IMR-90 (cell line): ENCODE data around the gene ALK. TPM values are rescaled to one million over a fixed set of nuclear protein-coding genes. Genes with fewer than 3 reads are reported as not detected.

Experiments used
- ATAC-seq: fragments of 200-7000 bp; cut with Tn5 transposase; 2 replicates; pipeline ENCODE4 v1.9.1; 2020; ENCODE audit warnings: low read depth, mild to moderate bottlenecking, moderate library complexity
- BruUV-seq: library from RNA; stranded (reverse); fragments of 400-500 nt; replicated peaks from 2 replicates; lab custom pipeline; 2021; lab: Mats Ljungman, UMichigan
- CTCF ChIA-PET: fragments of 300-600 bp; formaldehyde crosslinking; extraction: SDS; loops from one replicate; lab custom pipeline; 2021; ENCODE audit warnings: antibody characterized with exemption; lab: Yijun Ruan, JAX
- POLR2A ChIA-PET: fragments of 300-600 bp; sonication (Branson Sonifier 250); formaldehyde crosslinking; loops from one replicate; lab custom pipeline; 2022; ENCODE audit warnings: antibody characterized with exemption; ENCODE audit not compliant: unreplicated experiment; lab: Charles Lee
- DNase-seq: peaks from one replicate; pipeline ENCODE4 v3.0.0; 2013
- H2AFZ ChIP-seq: replicated peaks from 2 replicates; pipeline ENCODE3; 2013; ENCODE audit warnings: low read length, mild to moderate bottlenecking; ENCODE audit not compliant: poor library complexity
- H2AK5ac ChIP-seq: 2 replicates; pipeline ENCODE4 v1.6.1; 2013; ENCODE audit warnings: low read depth, low read length, inconsistent platforms
- H2AK9ac ChIP-seq: replicated peaks from 2 replicates; pipeline ENCODE3; 2013; ENCODE audit warnings: mild to moderate bottlenecking, low read depth, low read length, moderate library complexity; ENCODE audit not compliant: poor library complexity
- H2BK120ac ChIP-seq: 2 replicates; pipeline ENCODE4 v1.6.1; 2013; ENCODE audit warnings: low read depth, low read length, inconsistent platforms
- H2BK15ac ChIP-seq: 3 replicates; pipeline ENCODE4 v1.6.1; 2013; ENCODE audit warnings: low read depth, low read length, inconsistent platforms
- H2BK20ac ChIP-seq: 2 replicates; pipeline ENCODE4 v1.6.1; 2013; ENCODE audit warnings: low read depth, mild to moderate bottlenecking, inconsistent platforms, low read length, moderate library complexity
- H2BK5ac ChIP-seq: 2 replicates; pipeline ENCODE4 v1.6.1; 2013; ENCODE audit warnings: mild to moderate bottlenecking, low read depth, low read length, inconsistent platforms; ENCODE audit not compliant: poor library complexity, severe bottlenecking
- H3K14ac ChIP-seq: replicated peaks from 2 replicates; pipeline ENCODE4 v1.6.1; 2013; ENCODE audit warnings: low read depth, low read length, inconsistent platforms
- H3K18ac ChIP-seq: 2 replicates; pipeline ENCODE4 v1.6.1; 2013; ENCODE audit warnings: low read depth, low read length, control low read depth
- H3K23ac ChIP-seq: 2 replicates; pipeline ENCODE4 v1.6.1; 2013; ENCODE audit warnings: low read depth, low read length, inconsistent platforms
- H3K27ac ChIP-seq: 2 replicates; pipeline ENCODE4 v1.5.1; 2013; ENCODE audit warnings: mild to moderate bottlenecking, control low read depth, low read length; ENCODE audit not compliant: insufficient read depth
- H3K27me3 ChIP-seq: 2 replicates; pipeline ENCODE4 v1.6.1; 2013; ENCODE audit warnings: low read length; ENCODE audit not compliant: control insufficient read depth, insufficient read depth
- H3K36me3 ChIP-seq: 2 replicates; pipeline ENCODE4 v1.6.1; 2013; ENCODE audit warnings: low read length, mixed read lengths; ENCODE audit not compliant: control insufficient read depth, insufficient read depth
- H3K4ac ChIP-seq: 2 replicates; pipeline ENCODE4 v1.6.1; 2013; ENCODE audit warnings: low read depth, low read length, inconsistent platforms
- H3K4me1 ChIP-seq: 2 replicates; pipeline ENCODE4 v1.6.1; 2013; ENCODE audit warnings: low read length, mixed read lengths; ENCODE audit not compliant: control insufficient read depth, insufficient read depth
- H3K4me2 ChIP-seq: 2 replicates; pipeline ENCODE4 v1.6.1; 2013; ENCODE audit warnings: low read depth, mild to moderate bottlenecking, control low read depth, low read length, moderate library complexity
- H3K4me3 ChIP-seq: 2 replicates; pipeline ENCODE4 v1.5.1; 2013; ENCODE audit warnings: low read depth, mild to moderate bottlenecking, control low read depth, low read length, moderate library complexity; ENCODE audit not compliant: insufficient read depth
- H3K56ac ChIP-seq: 2 replicates; pipeline ENCODE4 v1.6.1; 2013; ENCODE audit warnings: low read length, inconsistent platforms; ENCODE audit not compliant: insufficient read depth; ENCODE audit errors: extremely low read depth
- H3K79me1 ChIP-seq, 2 experiments: 2 replicates each; pipeline ENCODE4 v1.6.1; 2013; ENCODE audit warnings: low read length in 2 of 2, inconsistent platforms in 1 of 2, low read depth in 1 of 2
- H3K9ac ChIP-seq: 2 replicates; pipeline ENCODE4 v1.6.1; 2013; ENCODE audit warnings: low read depth, low read length, control low read depth
- H3K9me1 ChIP-seq: 2 replicates; pipeline ENCODE4 v1.6.1; 2013; ENCODE audit warnings: low read length, inconsistent platforms; ENCODE audit not compliant: insufficient read depth
- H3K9me3 ChIP-seq: 2 replicates; pipeline ENCODE4 v1.6.1; 2013; ENCODE audit warnings: low read length; ENCODE audit not compliant: control insufficient read depth, insufficient read depth
- H4K20me1 ChIP-seq: 2 replicates; pipeline ENCODE4 v1.6.1; 2013; ENCODE audit warnings: low read length, inconsistent platforms; ENCODE audit not compliant: insufficient read depth
- H4K5ac ChIP-seq: 2 replicates; pipeline ENCODE4 v1.6.1; 2013; ENCODE audit warnings: mild to moderate bottlenecking, low read depth, low read length, control low read depth
- H4K8ac ChIP-seq, 2 experiments: 2 replicates each; pipeline ENCODE4 v1.6.1; 2013; ENCODE audit warnings: low read depth in 2 of 2, low read length in 2 of 2, control low read depth in 1 of 2, inconsistent platforms in 1 of 2
- H4K91ac ChIP-seq: 2 replicates; pipeline ENCODE4 v1.6.1; 2013; ENCODE audit warnings: low read depth, low read length, inconsistent platforms; ENCODE audit not compliant: insufficient read depth
- CEBPB ChIP-seq: IDR thresholded peaks from 2 replicates; pipeline ENCODE4 v1.6.1; 2012; ENCODE audit warnings: low read depth, low read length, improper control_type of control experiment
- RFX5 ChIP-seq: IDR thresholded peaks from 2 replicates; pipeline ENCODE4 v1.8.0; 2012; ENCODE audit warnings: low read depth, mild to moderate bottlenecking, low read length, moderate library complexity
- WGBS, 2 experiments: methylation state at CpG; one replicate each; pipeline versions ENCODE4 v1.1.5 to v1.1.7; 2013; ENCODE audit warnings: missing lambda C conversion rate in 2 of 2; ENCODE audit not compliant: insufficient read length in 1 of 2; ENCODE audit errors: extremely low coverage in 2 of 2; 5-methylcytosine and 5-hydroxymethylcytosine counted together
- dilution Hi-C: fragments of 300-500 bp; cut with HindIII; formaldehyde crosslinking; loops from one replicate; pipeline ENCODE4 v1.14.3; 2018; ENCODE audit warnings: low sequenced_read_pairs; ENCODE audit not compliant: unreplicated experiment
- in situ Hi-C: fragments of 300-500 bp; cut with MboI; formaldehyde crosslinking; loops from 3 replicates; pipeline ENCODE4 v1.14.3; 2019; ENCODE audit warnings: low sequenced_read_pairs, inconsistent platforms, mixed read lengths
- intact Hi-C: fragments of 100-400 bp; cut with micrococcal nuclease; formaldehyde crosslinking; loops from 2 replicates; pipeline ENCODE4 v1.10.0; 2022
- polyA plus RNA-seq, 3 experiments: library from polyadenylated mRNA; depleted of rRNA; stranded (reverse); fragments of >200 nt; gene quantifications; 2 replicates each; pipeline ENCODE4 v1.2.3, GENCODE V29; 2012; ENCODE audit warnings: low replicate concordance in 1 of 3
- total RNA-seq: library from RNA; depleted of rRNA; stranded (reverse); fragments of >200 nt; gene quantifications from 2 replicates; pipeline ENCODE4 v1.2.3, GENCODE V29; 2012

Gene ALK
- total and polyA plus RNA-seq, 2 of the 4 experiments (the other 2 are of a cell fraction): not detected

- no CpG with 5 or more reads among the region's 4 CpGs for WGBS, 2 experiments
Measured at GRCh38 chr2:29219374-29219773, 702.0 kb downstream of the ALK start.

More at GRCh38 chr2:29219374-29219773, 702.0 kb downstream of the ALK start:
- H2BK15ac ChIP-seq: no peak overlapping the region
- H3K9me3 ChIP-seq: no peaks in the 10 kb centered on the region
- H2AFZ ChIP-seq: no peak overlapping the region
- no peak overlapping the region for H3K23ac ChIP-seq
- ChIA-PET POLR2A (no interaction called here), CTCF (no interaction called here)
- no peak overlapping the region for H3K4me2 ChIP-seq
- H2AK9ac ChIP-seq: no peak overlapping the region
- H3K4me1 ChIP-seq: peaks cover 2% of the 10 kb centered on the region; the same call in 1 of the 2 replicates
- no peaks in the 10 kb centered on the region for H3K36me3 ChIP-seq
- in situ Hi-C loops: no loop called here
- H3K14ac ChIP-seq: no peak overlapping the region
- no TSS peak for BruUV-seq
- H3K27me3 ChIP-seq: peaks cover 26% of the 10 kb centered on the region
- no peak overlapping the region for H3K9ac ChIP-seq
- no peak overlapping the region for H4K5ac ChIP-seq
- no peak overlapping the region for H3K4me3 ChIP-seq
- intact Hi-C loops: no loop called here
- no peaks in the 10 kb centered on the region for H4K20me1 ChIP-seq
- H3K56ac ChIP-seq: no peak overlapping the region
- dilution Hi-C loops: no loop called here
- H2BK120ac ChIP-seq: no peak overlapping the region
- no peak overlapping the region for H3K4ac ChIP-seq
- no peak overlapping the region for H2AK5ac ChIP-seq
- H2BK5ac ChIP-seq: no peak overlapping the region
- DNase-seq (no peak), ATAC-seq (no peak)
- no peak for TF ChIP-seq CEBPB
- TF ChIP-seq RFX5: no peak
- H3K79me1 ChIP-seq: no peaks in the 10 kb centered on the region
- H3K9me1 ChIP-seq: no peaks in the 10 kb centered on the region
- no peak overlapping the region for H3K27ac ChIP-seq
- H2BK20ac ChIP-seq: no peak overlapping the region
- no peak overlapping the region for H4K91ac ChIP-seq
- no peak overlapping the region for H4K8ac ChIP-seq
- H3K18ac ChIP-seq: no peak overlapping the region
